ENCODE measurements around the gene ATP2C1. TPM values are rescaled to one million over a fixed set of nuclear protein-coding genes. Genes with fewer than 3 reads are reported as not detected.

Gene ATP2C1
- total RNA-seq, 6 experiments from 2014 or later, result 101 to 124 (median 112) TPM

DNA sequence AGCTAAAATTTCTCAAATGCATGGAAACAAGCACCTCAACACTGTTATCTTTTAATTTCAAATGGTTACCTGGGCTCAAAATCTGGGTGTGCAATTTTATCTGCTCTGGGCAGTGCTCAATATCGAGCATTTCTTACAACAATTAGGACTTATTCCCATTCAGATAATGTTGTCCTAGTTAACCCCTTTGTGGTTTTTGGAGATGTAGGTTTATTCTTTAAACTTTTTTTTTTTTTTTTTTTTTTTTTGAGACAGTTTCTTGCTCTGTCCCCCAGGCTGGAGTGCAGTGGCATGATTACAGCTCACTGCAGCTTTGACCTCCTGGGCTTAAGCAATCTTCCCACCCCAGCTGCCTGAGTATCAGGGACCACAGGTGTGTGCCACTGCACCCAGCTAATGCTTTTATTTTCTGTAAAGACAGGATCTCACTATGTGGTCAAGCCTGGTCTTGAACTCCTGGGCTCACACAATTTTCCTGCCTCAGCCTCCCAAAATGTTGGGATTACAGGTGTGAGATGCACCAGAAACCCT, 4.4 kb upstream of the ATP2C1 start:
- TF ChIP-seq, protein P1, sequence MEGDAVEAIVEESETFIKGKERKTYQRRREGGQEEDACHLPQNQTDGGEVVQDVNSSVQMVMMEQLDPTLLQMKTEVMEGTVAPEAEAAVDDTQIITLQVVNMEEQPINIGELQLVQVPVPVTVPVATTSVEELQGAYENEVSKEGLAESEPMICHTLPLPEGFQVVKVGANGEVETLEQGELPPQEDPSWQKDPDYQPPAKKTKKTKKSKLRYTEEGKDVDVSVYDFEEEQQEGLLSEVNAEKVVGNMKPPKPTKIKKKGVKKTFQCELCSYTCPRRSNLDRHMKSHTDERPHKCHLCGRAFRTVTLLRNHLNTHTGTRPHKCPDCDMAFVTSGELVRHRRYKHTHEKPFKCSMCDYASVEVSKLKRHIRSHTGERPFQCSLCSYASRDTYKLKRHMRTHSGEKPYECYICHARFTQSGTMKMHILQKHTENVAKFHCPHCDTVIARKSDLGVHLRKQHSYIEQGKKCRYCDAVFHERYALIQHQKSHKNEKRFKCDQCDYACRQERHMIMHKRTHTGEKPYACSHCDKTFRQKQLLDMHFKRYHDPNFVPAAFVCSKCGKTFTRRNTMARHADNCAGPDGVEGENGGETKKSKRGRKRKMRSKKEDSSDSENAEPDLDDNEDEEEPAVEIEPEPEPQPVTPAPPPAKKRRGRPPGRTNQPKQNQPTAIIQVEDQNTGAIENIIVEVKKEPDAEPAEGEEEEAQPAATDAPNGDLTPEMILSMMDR (IDR thresholded peaks at IDR 0.05), result no peak
- Mint-ChIP-seq H3K36me3 (ENCODE audit: low read depth) (no peaks in the 10 kb centered on the region), H3K27ac (no peak overlapping the region), H3K9me3 (no peaks in the 10 kb centered on the region), H3K4me3 (no peak overlapping the region), H3K27me3 (ENCODE audit: insufficient read depth) (peaks cover 8% of the 10 kb centered on the region), H3K4me1 (ENCODE audit: low read depth) (peaks cover 12% of the 10 kb centered on the region)
- DNase-seq, result no peak

DNA sequence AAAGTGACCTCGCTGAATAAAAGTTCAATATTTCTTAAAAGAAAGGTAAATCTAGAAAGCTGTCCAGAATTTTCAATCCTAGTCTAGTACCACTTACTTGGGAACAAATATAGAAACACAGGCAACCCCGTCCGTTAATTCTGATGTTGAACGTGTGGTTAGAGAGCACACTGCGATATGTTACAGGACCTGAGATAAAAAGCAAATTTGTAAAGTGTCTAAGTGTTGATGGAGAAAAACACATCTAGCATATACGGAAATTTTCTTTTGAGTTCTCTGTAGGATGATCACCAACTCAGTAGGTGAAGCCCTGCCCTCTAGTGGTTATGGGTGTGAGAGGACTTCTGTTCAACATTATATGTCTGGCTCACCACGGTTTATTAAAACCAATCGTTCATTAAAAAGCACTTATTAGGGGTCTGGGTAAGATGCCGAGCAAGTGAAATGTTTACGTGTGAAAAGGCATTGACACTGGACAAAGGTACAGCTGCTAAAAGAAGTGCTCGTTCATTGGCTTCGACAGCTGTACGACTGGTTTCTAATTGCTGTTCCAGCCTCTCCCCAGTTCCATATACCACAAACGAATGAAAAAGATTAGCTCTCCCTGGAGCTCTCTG, 1.0 kb upstream of the ATP2C1 start:
- H3K9me3 Mint-ChIP-seq, result no peaks in the 10 kb centered on the region
- TF ChIP-seq, protein P1 (IDR thresholded peaks at IDR 0.05), result peak; percentile 95
- peaks cover 37% of the 10 kb centered on the region for H3K4me1 Mint-ChIP-seq (ENCODE audit: low read depth)
- peaks cover 5% of the 10 kb centered on the region; the same call in 1 of the 2 replicates for H3K36me3 Mint-ChIP-seq (ENCODE audit: low read depth)
- DNase-seq, result peak; percentile 69
- H3K27me3 Mint-ChIP-seq (ENCODE audit: insufficient read depth), result peaks cover 4% of the 10 kb centered on the region
- peak overlapping the region; percentile 99 for H3K27ac Mint-ChIP-seq
- H3K4me3 Mint-ChIP-seq, result peak overlapping the region; percentile 97

DNA sequence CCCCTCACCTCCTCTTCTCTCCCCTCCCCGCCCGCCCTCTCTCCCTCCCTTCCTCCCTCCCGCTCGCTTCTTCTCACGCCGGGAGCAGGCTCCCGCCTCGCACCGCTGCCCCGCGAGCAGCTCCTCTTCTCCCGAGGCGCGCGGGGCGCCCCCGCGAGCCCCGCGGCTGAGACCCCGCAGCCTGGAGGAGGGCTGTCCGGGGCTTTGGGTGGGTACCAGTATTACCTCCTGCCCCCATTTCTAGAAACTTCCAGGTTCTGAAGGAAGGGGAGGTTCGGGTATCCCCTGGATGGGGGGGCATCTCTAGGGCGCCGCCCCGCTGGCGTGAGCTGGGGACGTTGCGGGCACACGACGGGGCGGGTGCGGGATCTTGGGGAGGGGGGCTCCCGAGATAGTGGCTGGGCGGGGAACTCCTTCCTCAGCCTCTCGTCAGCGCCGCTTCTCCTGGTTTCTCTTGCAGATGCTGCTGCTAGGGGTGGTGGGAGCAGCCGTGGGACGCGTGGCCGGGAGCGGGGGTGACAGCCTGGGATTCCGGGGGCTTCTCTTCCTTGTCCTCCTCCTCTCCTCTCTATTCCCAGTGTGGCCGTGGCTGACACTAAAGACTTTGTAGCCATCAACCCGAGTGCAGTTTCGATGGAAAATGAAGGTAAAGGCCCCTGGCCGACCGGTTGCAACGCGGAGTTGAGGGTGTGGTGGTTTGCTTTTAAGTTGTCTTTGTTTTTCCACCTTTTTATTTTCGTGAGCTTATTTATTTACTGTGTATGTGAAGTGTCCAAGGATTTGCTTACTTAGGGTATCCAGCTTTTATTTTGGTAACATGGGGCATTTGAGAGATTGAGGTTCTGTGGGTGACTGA, 474 bp downstream of the ATP2C1 start:
- H3K27ac Mint-ChIP-seq, result peak overlapping the region; percentile 82
- peaks cover 4% of the 10 kb centered on the region for H3K27me3 Mint-ChIP-seq (ENCODE audit: insufficient read depth)
- H3K9me3 Mint-ChIP-seq, result no peaks in the 10 kb centered on the region
- H3K4me1 Mint-ChIP-seq (ENCODE audit: low read depth), result peaks cover 52% of the 10 kb centered on the region
- no peak for DNase-seq
- peak overlapping the region; percentile 98 for H3K4me3 Mint-ChIP-seq
- H3K36me3 Mint-ChIP-seq (ENCODE audit: low read depth), result peaks cover 5% of the 10 kb centered on the region; the same call in 1 of the 2 replicates
- TF ChIP-seq, protein P1 (IDR thresholded peaks at IDR 0.05), result peak; percentile 33; the same call in 1 of the 2 replicates

DNA sequence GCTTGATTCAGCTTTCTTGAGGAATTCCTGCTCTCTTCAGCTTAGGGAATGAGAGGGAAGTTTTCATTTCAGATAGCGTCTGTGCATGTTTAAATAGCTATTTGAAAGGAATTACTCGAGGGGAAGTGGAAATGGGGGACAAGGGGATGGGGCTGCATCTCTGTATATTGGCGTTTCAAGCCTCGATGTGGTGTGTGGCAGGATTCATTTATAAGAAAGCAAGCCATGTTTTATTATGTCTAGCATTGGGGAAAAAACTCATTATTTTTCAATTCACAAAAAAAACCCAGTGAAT, 1.0 kb downstream of the ATP2C1 start:
- Mint-ChIP-seq H3K4me1 (ENCODE audit: low read depth) (peaks cover 58% of the 10 kb centered on the region), H3K4me3 (peak overlapping the region; percentile 98), H3K27me3 (ENCODE audit: insufficient read depth) (peaks cover 4% of the 10 kb centered on the region), H3K9me3 (no peaks in the 10 kb centered on the region), H3K27ac (peak overlapping the region; percentile 82), H3K36me3 (ENCODE audit: low read depth) (peaks cover 5% of the 10 kb centered on the region; the same call in 1 of the 2 replicates)
- DNase-seq, result no peak
- TF ChIP-seq, protein P1 (IDR thresholded peaks at IDR 0.05), result no peak

DNA sequence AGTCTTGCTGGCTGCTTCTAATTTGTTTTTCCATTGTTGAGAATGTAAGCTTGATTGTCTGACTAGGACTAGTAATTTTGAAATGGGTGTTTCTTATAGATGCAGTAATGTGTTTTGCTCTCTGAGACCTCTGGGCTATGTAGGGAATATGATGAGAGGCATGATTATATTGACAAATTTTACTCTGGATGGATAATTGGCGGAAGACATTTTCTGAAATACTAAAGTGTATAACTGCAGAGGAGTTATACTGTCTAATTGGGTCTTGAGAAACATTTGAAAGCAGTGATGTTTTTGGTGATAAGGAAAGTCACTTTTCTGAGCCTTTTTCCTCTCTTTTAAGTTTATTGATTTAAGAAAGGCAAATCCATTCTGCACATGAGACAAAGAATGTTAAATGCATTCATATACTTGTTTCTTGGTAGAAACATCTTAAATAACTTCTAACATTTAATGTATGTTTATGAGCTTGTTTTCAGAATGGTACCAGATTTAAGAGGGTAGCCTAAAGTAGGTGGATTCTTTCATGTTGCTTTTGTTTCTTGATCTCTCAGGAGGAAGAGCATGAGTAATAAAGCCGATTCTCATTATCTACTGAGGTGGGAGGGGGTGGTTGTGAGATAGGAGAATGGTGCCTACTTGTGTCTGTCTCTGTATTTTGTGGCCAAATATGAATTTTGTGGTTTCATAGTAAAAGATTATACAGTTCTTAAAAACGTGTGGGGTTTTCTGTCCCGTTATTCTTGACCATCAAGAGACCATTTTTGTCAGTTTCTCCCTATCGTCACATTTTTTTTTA, 2.0 kb downstream of the ATP2C1 start:
- H3K4me3 Mint-ChIP-seq, result peak overlapping the region; percentile 98
- peaks cover 4% of the 10 kb centered on the region for H3K27me3 Mint-ChIP-seq (ENCODE audit: insufficient read depth)
- H3K27ac Mint-ChIP-seq, result peak overlapping the region; percentile 2
- peaks cover 5% of the 10 kb centered on the region; the same call in 1 of the 2 replicates for H3K36me3 Mint-ChIP-seq (ENCODE audit: low read depth)
- H3K9me3 Mint-ChIP-seq, result no peaks in the 10 kb centered on the region
- H3K4me1 Mint-ChIP-seq (ENCODE audit: low read depth), result peaks cover 66% of the 10 kb centered on the region
- TF ChIP-seq, protein P1 (IDR thresholded peaks at IDR 0.05), result no peak
- DNase-seq, result no peak
